Activated T-cell treated with anti-CD3 and anti-CD28 coated beads, Interleukin-2, amount 50 U/mL, for 1 hour (primary cell): ENCODE results near the gene NT5C1A.

Experiments
- DNase-seq: peaks from one replicate; pipeline ENCODE4 v3.0.0-alpha.2; 2020

NT5C1A gene

GRCh38 chr1:39671793-39672550 is at the start of gene NT5C1A:
Gene NT5C1A, minus strand, starts transcription at chr1:39672107. Its CDS starts 69 bp downstream, at chr1:39672038.
- DNase-seq = peak; percentile 41

DNA sequence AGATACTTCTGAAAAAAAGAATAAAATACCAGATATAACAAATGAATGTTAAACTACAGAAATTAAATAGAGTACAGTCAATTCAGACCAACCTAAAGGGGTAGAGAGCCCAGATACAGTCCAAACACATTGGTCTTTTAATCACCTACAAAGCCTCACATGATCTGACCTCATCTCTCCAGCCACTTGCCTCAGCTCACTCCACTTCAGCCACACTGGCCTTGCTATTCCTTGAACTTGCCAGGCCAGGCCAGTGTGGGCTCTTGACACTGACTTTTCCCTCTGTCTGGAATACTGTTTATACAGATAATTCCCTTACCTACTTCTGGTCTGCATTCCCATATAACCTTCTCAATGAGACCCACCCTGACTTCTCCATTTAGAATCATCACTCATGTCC is 49.8 kb upstream of the NT5C1A start:
- no peak for DNase-seq

- DNase-seq = no peak
Observed at GRCh38 chr1:39720094-39720999, 48.4 kb upstream of the NT5C1A start.

GRCh38 chr1:39717809-39718208 is 45.9 kb upstream of the NT5C1A start:
- DNase-seq = no peak

DNA sequence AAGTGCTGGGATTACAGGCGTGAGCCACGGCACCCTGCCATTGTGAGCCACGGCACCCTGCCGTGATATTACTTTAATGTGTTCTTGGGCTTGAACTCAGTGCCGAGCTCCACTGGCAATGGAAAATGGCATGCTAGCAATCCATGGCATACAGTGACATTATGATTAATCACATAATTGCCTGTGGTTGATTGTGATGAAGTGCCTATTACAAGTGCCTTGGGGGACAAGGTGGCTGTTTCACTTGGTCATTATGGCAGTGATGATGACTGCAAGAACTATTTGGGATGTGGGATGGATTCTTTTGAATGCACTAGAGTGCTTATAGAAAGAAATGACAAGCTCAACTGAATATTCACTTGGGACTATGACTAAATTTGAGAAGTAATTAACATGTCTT is 41.6 kb upstream of the NT5C1A start:
- no peak for DNase-seq

DNA sequence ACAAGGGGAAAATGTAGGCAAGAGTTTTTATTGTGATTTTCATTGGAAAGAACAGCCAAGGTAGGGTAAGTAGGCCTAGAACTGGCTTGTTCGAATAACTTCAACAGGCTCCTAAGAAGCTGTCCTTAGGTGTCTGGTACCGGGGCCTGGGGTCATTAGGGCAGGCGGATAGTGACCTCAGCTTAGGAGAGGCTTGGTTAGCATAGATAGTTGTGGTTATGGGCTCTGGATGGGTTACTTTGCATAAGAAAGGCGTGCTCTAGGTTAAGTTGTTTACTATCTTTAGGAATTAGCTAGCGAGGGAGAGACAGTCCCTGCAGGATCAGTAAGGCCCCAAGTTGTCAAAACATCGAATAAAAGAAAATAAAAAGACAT is 40.0 kb upstream of the NT5C1A start:
- no peak for DNase-seq

- no peak for DNase-seq
Observed at GRCh38 chr1:39711104-39711965, 39.4 kb upstream of the NT5C1A start.

GRCh38 chr1:39707506-39707905 is 35.6 kb upstream of the NT5C1A start:
- DNase-seq = no peak

DNA sequence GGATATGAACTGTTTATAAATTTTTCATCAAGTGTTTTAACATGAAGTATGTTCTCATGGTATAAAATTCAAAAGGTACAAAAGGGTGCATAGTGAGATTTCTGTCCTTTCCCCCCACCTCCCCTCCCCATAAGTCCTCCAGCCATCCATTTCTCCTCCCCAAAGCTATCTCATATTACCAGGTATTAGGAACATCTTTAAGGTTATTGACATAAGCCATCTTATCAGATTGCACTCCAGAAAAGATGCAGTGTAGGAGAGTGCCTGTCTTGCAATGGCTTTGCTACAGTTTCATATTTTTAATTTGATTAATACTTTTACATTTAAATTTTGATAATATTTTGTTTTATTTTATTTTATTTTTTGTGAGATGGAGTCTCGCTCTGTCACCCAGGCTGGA is 32.9 kb upstream of the NT5C1A start:
- DNase-seq = no peak

- DNase-seq = no peak
Observed at GRCh38 chr1:39701049-39701439, 29.1 kb upstream of the NT5C1A start.

GRCh38 chr1:39700348-39700747 is 28.4 kb upstream of the NT5C1A start:
- no peak for DNase-seq

- DNase-seq = no peak
Observed at GRCh38 chr1:39699419-39699818, 27.5 kb upstream of the NT5C1A start.

GRCh38 chr1:39698568-39698967 is 26.7 kb upstream of the NT5C1A start:
- DNase-seq = no peak

DNA sequence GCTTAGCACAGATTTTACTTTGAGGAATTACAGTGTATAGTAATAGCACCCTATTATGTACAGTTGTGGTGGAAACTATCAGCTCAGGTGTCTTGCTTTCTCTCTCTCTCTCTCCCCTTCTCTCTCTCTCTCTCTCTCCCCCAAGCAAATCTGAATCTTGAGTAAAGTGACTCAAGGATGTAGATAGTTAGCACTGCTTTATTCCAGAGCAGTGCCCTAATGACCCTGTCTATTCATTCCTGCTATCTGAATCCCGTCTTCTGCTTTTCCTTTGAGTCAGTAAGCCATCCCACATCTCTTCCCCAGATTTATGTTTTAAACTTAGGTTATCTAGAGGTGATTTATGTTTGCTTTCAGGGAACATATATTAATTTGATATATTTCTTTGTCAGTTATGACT is 24.5 kb upstream of the NT5C1A start:
- DNase-seq = no peak

DNA sequence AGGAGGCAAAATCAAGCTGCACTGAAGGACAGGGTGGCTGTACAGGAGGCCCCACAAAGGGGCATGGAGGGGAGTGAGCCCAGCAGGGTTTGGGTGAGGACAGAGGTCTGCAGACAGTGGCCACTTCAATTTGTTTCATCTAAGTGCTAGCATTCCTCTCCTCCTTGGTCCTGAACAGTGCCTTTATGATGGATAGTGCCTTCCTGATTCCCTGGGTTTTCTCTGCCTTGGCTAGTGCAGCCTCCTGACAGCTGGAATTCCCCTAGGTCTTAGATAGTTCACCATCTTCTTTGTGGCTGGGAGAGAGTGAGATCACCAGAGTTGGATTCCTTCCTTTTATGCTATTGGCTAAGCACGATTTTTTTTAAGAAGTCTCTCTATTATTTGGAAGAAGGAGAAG is 23.1 kb upstream of the NT5C1A start:
- DNase-seq = no peak

DNA sequence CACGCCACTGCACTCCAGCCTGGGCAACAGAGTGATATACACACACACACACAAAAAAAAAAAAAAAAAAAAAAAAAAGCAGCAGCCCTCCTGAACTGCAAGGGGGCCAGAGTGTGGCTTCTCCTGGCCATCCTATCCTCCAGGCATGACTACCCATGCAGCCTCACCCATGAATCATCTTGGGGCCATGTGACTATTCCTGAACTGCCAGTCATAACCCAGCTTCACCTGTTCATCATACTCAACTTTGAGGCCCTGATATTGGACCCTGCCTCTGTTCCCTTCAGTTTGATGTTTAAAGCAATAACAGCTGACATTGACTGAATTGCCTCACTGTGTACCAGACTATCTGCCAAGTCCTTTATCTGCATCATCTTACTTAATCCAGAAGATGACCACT is 22.1 kb upstream of the NT5C1A start:
- no peak for DNase-seq

GRCh38 chr1:39692152-39693074 is 20.5 kb upstream of the NT5C1A start:
- no peak for DNase-seq

- DNase-seq = peak; percentile 91
Observed at GRCh38 chr1:39691383-39692151, 19.7 kb upstream of the NT5C1A start, which contains the start of gene HPCAL4. Gene HPCAL4, minus strand, starts transcription at chr1:39691433. Its CDS starts 6,830 bp downstream, at chr1:39684603.

GRCh38 chr1:39690794-39691382 is 19.0 kb upstream of the NT5C1A start:
- no peak for DNase-seq

- DNase-seq = no peak
Observed at GRCh38 chr1:39690225-39690624, 18.3 kb upstream of the NT5C1A start.

GRCh38 chr1:39689635-39690034 is 17.7 kb upstream of the NT5C1A start:
- DNase-seq = no peak
